ENCODE results near the gene PTPN6.

The PTPN6 gene

DNA sequence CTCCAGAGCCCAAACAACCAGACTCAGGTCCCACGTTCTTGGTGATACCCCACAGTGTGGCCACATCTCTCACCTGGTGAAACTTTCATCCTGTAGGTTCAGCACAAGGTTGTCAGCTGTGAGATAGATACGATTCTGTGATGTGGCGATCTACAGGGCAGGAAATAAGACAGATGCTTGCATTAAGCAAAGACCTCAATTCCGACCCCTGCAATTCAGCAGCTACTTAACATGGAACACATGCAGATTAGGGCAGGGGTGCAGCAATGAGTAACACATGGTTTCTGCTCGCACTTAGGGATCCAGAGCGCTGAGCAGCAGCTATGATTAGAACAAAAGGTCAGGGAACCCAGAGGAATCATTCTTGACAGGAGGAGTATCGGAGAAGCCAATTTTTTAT is 15.2 kb downstream of the PTPN6 start:
- TF ChIP-seq, protein P1, sequence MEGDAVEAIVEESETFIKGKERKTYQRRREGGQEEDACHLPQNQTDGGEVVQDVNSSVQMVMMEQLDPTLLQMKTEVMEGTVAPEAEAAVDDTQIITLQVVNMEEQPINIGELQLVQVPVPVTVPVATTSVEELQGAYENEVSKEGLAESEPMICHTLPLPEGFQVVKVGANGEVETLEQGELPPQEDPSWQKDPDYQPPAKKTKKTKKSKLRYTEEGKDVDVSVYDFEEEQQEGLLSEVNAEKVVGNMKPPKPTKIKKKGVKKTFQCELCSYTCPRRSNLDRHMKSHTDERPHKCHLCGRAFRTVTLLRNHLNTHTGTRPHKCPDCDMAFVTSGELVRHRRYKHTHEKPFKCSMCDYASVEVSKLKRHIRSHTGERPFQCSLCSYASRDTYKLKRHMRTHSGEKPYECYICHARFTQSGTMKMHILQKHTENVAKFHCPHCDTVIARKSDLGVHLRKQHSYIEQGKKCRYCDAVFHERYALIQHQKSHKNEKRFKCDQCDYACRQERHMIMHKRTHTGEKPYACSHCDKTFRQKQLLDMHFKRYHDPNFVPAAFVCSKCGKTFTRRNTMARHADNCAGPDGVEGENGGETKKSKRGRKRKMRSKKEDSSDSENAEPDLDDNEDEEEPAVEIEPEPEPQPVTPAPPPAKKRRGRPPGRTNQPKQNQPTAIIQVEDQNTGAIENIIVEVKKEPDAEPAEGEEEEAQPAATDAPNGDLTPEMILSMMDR (IDR thresholded peaks at IDR 0.05; ENCODE audit: low read depth, low read length, missing control alignments), result no peak
- no peak for DNase-seq (ENCODE audit: low read depth)
- no peak overlapping the region for H3K4me3 ChIP-seq (ENCODE audit: low read depth, low read length)
- in situ Hi-C loops (cut with HindIII; ENCODE audit: low sequenced_read_pairs), result no loop called here

DNA sequence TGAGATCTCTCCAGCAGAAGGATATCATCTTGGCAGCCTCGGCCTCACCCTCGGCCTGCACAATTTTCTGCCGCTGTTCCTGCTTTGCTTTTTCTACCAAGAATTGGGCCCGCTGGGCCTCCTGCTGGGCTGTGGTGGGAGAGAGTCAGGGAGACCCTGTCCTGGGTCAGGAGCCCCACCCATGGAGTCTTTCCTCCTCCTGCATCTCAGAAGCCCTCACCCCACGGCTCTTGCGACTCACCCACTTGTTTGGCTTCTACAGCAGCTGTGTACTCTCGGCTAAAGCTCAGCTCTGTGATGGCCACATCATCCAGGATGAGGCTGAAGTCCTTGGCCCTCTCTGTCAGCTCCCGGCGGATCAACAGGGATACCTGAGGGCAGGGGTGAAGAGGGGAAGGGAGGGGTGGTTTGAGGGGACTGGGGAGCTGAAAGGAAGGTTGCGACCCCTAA is 16.5 kb downstream of the PTPN6 start:
- no peak for DNase-seq (ENCODE audit: low read depth)
- in situ Hi-C loops (cut with HindIII; ENCODE audit: low sequenced_read_pairs), result no loop called here
- H3K4me3 ChIP-seq (ENCODE audit: low read depth, low read length), result no peak overlapping the region
- TF ChIP-seq, protein P1 (IDR thresholded peaks at IDR 0.05; ENCODE audit: low read depth, low read length, missing control alignments), result no peak

DNA sequence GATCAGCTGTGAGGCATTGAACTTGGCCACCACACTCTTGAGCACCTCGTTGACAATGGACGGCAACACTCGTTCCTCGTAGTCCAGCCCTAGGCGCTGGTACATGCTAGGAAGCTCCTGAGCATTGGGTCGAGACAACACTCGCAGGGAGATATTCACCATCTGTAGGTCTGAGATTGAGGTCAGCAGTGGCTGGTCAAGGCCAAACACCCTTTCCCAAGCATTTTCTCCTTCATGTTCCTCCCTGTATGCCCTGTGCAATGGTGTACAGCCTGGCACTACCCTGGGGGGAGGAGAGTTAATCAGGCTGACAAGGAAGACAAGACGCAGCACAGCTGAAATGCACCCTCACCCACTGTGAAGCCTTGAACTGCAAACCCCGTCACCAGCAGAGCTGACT is 17.3 kb downstream of the PTPN6 start:
- DNase-seq (ENCODE audit: low read depth), result no peak
- H3K4me3 ChIP-seq (ENCODE audit: low read depth, low read length), result no peak overlapping the region
- in situ Hi-C loops (cut with HindIII; ENCODE audit: low sequenced_read_pairs), result no loop called here
- TF ChIP-seq, protein P1 (IDR thresholded peaks at IDR 0.05; ENCODE audit: low read depth, low read length, missing control alignments), result no peak

DNA sequence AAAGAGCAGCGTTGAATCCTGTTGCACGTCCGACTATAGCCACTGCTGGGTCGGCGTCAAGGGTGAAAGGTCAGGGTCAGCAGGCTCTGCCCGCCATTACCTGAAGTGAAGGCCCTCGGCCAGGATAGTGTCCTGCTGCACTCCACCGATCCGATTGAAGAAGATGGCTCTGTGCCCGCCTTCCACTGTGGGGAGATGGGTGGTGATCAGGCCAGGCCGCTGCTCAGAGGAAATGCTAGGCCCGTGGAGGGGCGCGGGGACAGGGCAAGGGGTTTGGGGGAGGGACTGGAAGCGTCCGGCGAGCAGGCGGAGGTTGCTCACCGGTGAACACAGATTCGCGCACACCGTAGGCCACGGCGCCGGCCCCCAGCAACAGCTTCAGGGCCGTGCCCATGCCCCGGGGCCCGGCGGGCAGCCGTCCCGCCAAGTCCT is 19.0 kb downstream of the PTPN6 start:
- DNase-seq (ENCODE audit: low read depth), result no peak
- in situ Hi-C loops (cut with HindIII; ENCODE audit: low sequenced_read_pairs), result no loop called here
- TF ChIP-seq, protein P1 (IDR thresholded peaks at IDR 0.05; ENCODE audit: low read depth, low read length, missing control alignments), result no peak
- peak overlapping the region; percentile 79 for H3K4me3 ChIP-seq (ENCODE audit: low read depth, low read length)

DNA sequence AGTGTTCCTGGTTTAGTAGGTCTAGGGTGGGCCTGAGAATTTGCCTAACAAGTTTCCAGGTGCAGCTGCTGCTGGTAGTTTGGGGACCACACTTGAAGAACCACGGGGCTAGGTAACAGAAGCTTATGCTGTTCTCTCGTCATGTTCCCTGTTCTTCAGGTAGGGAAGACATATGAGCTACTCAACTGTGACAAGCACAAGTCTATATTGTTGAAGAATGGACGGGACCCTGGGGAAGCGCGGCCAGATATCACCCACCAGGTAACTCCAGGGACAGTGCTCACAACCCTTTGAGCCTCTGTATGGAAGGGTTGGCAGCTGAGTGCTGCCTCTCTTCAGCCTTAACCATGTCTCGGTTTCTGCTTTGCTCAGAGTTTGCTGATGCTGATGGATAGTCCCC is 23.0 kb downstream of the PTPN6 start:
- in situ Hi-C loops (cut with HindIII; ENCODE audit: low sequenced_read_pairs), result no loop called here
- TF ChIP-seq, protein P1 (IDR thresholded peaks at IDR 0.05; ENCODE audit: low read depth, low read length, missing control alignments), result no peak
- no peak for DNase-seq (ENCODE audit: low read depth)
- no peak overlapping the region for H3K4me3 ChIP-seq (ENCODE audit: low read depth, low read length)

DNA sequence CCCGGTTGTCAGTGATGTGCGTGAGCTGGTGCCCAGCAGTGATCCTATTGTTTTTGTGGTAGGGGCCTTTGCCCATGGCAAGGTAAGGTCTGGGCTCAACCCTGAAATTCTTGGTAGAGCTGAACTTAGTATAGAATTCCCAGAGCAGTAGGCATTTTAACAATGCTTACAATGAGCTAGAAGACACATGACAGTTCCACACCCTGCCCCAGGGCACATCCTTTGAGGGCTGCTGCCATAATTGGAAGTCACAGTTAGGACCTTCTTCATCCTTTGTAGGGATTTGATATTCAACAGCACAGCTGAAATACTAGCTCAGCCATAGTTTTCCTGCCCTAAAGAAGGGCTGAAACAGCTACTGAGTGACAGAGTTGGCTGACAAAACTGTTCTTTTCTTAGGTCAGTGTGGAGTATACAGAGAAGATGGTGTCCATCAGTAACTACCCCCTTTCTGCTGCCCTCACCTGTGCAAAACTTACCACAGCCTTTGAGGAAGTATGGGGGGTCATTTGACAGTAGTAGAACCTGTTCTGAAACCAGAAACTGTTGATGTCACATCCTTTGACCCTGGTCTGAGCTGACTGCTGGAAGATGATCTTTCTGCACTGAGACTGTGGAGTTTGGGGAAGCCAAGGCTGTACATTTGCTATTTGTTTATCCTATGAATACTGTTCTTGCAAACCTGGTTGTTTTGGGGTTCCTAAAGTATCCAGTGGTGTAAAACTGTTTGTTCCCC is 24.3 kb downstream of the PTPN6 start:
- TF ChIP-seq, protein P1 (IDR thresholded peaks at IDR 0.05; ENCODE audit: low read depth, low read length, missing control alignments), result no peak
- DNase-seq (ENCODE audit: low read depth), result no peak
- in situ Hi-C loops (cut with HindIII; ENCODE audit: low sequenced_read_pairs), result no loop called here
- no peak overlapping the region for H3K4me3 ChIP-seq (ENCODE audit: low read depth, low read length)

Measured in astrocyte of the cerebellum (primary cell).